Caki2 (cell line): ENCODE measurements around the gene DENND1A. TPM values are rescaled to one million over a fixed set of nuclear protein-coding genes. Genes with fewer than 3 reads are reported as not detected.

Source experiments
- DNase-seq: peaks from one replicate; pipeline ENCODE4 v3.0.0-alpha.2; 2015; ENCODE audit warnings: low read depth
- in situ Hi-C: cut with HindIII; loops from 2 replicates; pipeline ENCODE4 v1.10.0; 2016; ENCODE audit warnings: low sequenced_read_pairs, low pct_unique_long_range_greater_than_20kb, mixed read lengths
- total RNA-seq: library from RNA; depleted of rRNA; stranded (reverse); fragments of >200 nt; shearing (Covaris generic); gene quantifications from 2 replicates; pipeline ENCODE4 v1.2.3, GENCODE V29; 2014; ENCODE audit warnings: low replicate concordance

The DENND1A gene
- total RNA-seq, 1 experiment from 2014 or later, result 14.0 TPM

- no peak for DNase-seq
- in situ Hi-C loops, result no loop called here
Observed at GRCh38 chr9:123419091-123419490, 510.8 kb downstream of the DENND1A start.

- no peak for DNase-seq
- in situ Hi-C loops, result no loop called here
Observed at GRCh38 chr9:123418506-123418905, 511.4 kb downstream of the DENND1A start.

- in situ Hi-C loops, result no loop called here
- DNase-seq, result no peak
Observed at GRCh38 chr9:123418052-123418430, 511.9 kb downstream of the DENND1A start.

- in situ Hi-C loops, result no loop called here
- no peak for DNase-seq
Observed at GRCh38 chr9:123417289-123418051, 512.5 kb downstream of the DENND1A start.

- DNase-seq, result no peak
- in situ Hi-C loops, result no loop called here
Observed at GRCh38 chr9:123416176-123416575, 513.8 kb downstream of the DENND1A start.

GRCh38 chr9:123414936-123415930 lies 514.7 kb downstream of the DENND1A start:
- DNase-seq, result no peak
- in situ Hi-C loops, result no loop called here

- DNase-seq, result no peak
- in situ Hi-C loops, result no loop called here
Observed at GRCh38 chr9:123414204-123414603, 515.7 kb downstream of the DENND1A start.

- DNase-seq, result no peak
- in situ Hi-C loops, result no loop called here
Observed at GRCh38 chr9:123412171-123412820, 517.6 kb downstream of the DENND1A start.

- no peak for DNase-seq
- in situ Hi-C loops, result no loop called here
Observed at GRCh38 chr9:123411636-123412035, 518.3 kb downstream of the DENND1A start.

- in situ Hi-C loops, result no loop called here
- no peak for DNase-seq
Observed at GRCh38 chr9:123411191-123411590, 518.7 kb downstream of the DENND1A start.

GRCh38 chr9:123410281-123410910 lies 519.5 kb downstream of the DENND1A start:
- in situ Hi-C loops, result no loop called here
- DNase-seq, result no peak

GRCh38 chr9:123408313-123409262 lies 521.3 kb downstream of the DENND1A start:
- in situ Hi-C loops, result no loop called here
- no peak for DNase-seq

GRCh38 chr9:123407217-123407851 lies 522.6 kb downstream of the DENND1A start:
- in situ Hi-C loops, result no loop called here
- DNase-seq, result no peak

- in situ Hi-C loops, result no loop called here
- no peak for DNase-seq
Observed at GRCh38 chr9:123406691-123407216, 523.2 kb downstream of the DENND1A start.

GRCh38 chr9:123406016-123406415 lies 523.9 kb downstream of the DENND1A start:
- DNase-seq, result no peak
- in situ Hi-C loops, result no loop called here

- DNase-seq, result no peak
- in situ Hi-C loops, result no loop called here
Observed at GRCh38 chr9:123402981-123403509, 526.9 kb downstream of the DENND1A start.
